Ovary (tissue), 9 donors: Measurements from ENCODE around the gene CDH23. TPM values are rescaled to one million over a fixed set of nuclear protein-coding genes. Genes with fewer than 3 reads are reported as not detected.
A peak's percentile ranks its signal among the peaks of the same experiment; 100 is the strongest.

Experiments
- DNase-seq, 5 donors: peaks; one replicate each; pipeline ENCODE4 v3.0.0-alpha.2; 2019 to 2020
- H3K27ac ChIP-seq, 2 donors: fragments of 200-600 bp; one replicate each; pipeline versions ENCODE4 v1.5.1 to v1.8.0; 2019 to 2022
- H3K27me3 ChIP-seq: fragments of 200-600 bp; one replicate; pipeline ENCODE4 v1.8.0; 2022
- H3K36me3 ChIP-seq: fragments of 200-600 bp; sonication (generic); one replicate; pipeline ENCODE4 v1.5.1; 2019
- H3K4me1 ChIP-seq: one replicate; pipeline ENCODE4 v1.8.1; 2013; ENCODE audit warnings: mild to moderate bottlenecking, moderate library complexity; ENCODE audit not compliant: insufficient read depth
- H3K4me3 ChIP-seq: fragments of 200-600 bp; sonication (generic); one replicate; pipeline ENCODE4 v1.5.1; 2017
- H3K9me3 ChIP-seq, 2 donors: fragments of 200-600 bp in 1 of 2; sonication (generic) in 1 of 2; one replicate each; pipeline versions ENCODE4 v1.5.1 to v1.8.1; 2013 to 2019; ENCODE audit warnings: mild to moderate bottlenecking in 1 of 2, moderate library complexity in 1 of 2
- CTCF ChIP-seq, 3 donors: fragments of 450-650 bp in 2 of 3; fragments of 200-600 bp in 1 of 3; IDR thresholded peaks; one replicate each; pipeline versions ENCODE4 v1.5.1 to v1.8.0; 2016 to 2022; ENCODE audit warnings: antibody characterized with exemption in 3 of 3, mild to moderate bottlenecking in 1 of 3
- EP300 ChIP-seq: sonication (generic); formaldehyde crosslinking; IDR thresholded peaks from one replicate; pipeline ENCODE4 v1.6.1; 2017; ENCODE audit warnings: antibody characterized with exemption
- POLR2A ChIP-seq: fragments of 450-650 bp; IDR thresholded peaks from one replicate; pipeline ENCODE4 v1.6.1; 2017; ENCODE audit warnings: antibody characterized with exemption, mild to moderate bottlenecking, moderate library complexity
- WGBS, 3 donors: extraction: QIAGEN DNeasy Blood & Tissue Kit in 1 of 3; methylation state at CpG; one replicate each; pipeline versions ENCODE4 v1.1.5 to v1.1.7; 2013 to 2017; 5-methylcytosine and 5-hydroxymethylcytosine counted together
- intact Hi-C, 4 donors: fragments of 100-400 bp; cut with DNase I; formaldehyde crosslinking; loops; one replicate each; pipeline versions ENCODE4 v1.11.0 to v1.15.1; 2022 to 2023
- polyA plus RNA-seq, 2 donors: library from polyadenylated mRNA; stranded (reverse); fragments of 200-250 nt in 1 of 2; fragments of 350-450 nt in 1 of 2; fragmentation: Illumina TruSeq in 1 of 2; extraction: RNeasy Lipid Tissue Mini Kit (QIAGEN cat#74804) in 1 of 2; gene quantifications; one replicate each; pipeline ENCODE4 v1.2.3, GENCODE V29; 2013 to 2014
- total RNA-seq, 7 donors: library from RNA; depleted of rRNA in 2 of 7; stranded (reverse); fragments of >200 nt in 2 of 7; fragmentation: NEBNext Ultra II Directional in 3 of 7; extraction: Animal tissue kit (Norgen Biotek cat#: 25700) in 3 of 7; gene quantifications; one replicate each; pipeline versions ENCODE4 v1.1.0 to v1.2.4, GENCODE V29; 2016 to 2023
- donor health status: DM: no; HTN: no; CAD: no; lungs with moderate emphysema.
- donor health status: DM: no; HTN: no; CAD: no.
- donor health status: Bipolar disorder and iron deficiency.
- donor health status: DM: yes; HTN: yes; CAD: no.
- donor health status: DM: no; HTN: no; CAD: no.
- donor health status: DM: yes; HTN: yes; CAD: no.

The CDH23 gene
- total and polyA plus RNA-seq, 9 donors: 7.5 to 108 (median 39.1) TPM

DNA sequence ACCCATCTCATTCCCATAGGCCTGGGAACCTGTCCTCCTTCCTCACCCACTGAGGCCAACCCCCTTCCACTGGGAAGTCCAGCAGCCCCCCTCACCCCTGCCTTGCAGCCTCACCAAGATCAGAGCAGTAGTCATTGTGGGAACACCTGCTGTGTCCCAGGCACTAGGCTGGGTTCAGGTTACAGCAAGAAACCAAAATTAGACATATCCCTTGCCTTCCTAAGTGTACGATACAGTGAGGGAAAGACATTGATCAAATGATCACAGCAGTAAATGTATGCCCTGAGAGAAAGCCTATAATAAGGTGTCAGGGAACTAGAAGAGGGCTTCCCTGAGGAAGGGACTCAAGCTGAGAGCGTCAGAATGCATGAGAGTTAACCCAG, 339.8 kb downstream of the CDH23 start:
- TF ChIP-seq POLR2A (no peak), CTCF (IDR thresholded peaks at IDR 0.05) (no peak), EP300 (no peak)
- H3K27ac ChIP-seq: no peak overlapping the region
- no peaks in the 10 kb centered on the region for H3K36me3 ChIP-seq
- intact Hi-C loops: no loop called here
- H3K9me3 ChIP-seq: no peaks in the 10 kb centered on the region
- H3K4me1 ChIP-seq: peaks cover 10% of the 10 kb centered on the region
- no peak for DNase-seq
- no peak overlapping the region for H3K4me3 ChIP-seq
- no peaks in the 10 kb centered on the region for H3K27me3 ChIP-seq
- 92 to 96% (median 93%) methylated on average over 2 of the region's 2 CpGs for WGBS, 3 donors

GRCh38 chr10:71737001-71737833, 340.5 kb downstream of the CDH23 start:
- 72 to 73% (median 73%) methylated on average over 12 of the region's 12 CpGs for WGBS, 3 donors

GRCh38 chr10:71737834-71738197, 341.1 kb downstream of the CDH23 start:
- 26 to 31% (median 29%) methylated on average over 3 of the region's 3 CpGs for WGBS, 3 donors
- H3K27ac ChIP-seq: peak overlapping the region in 1 of 2 donors; percentile 36
- H3K27me3 ChIP-seq: no peaks in the 10 kb centered on the region
- H3K36me3 ChIP-seq: no peaks in the 10 kb centered on the region
- DNase-seq: no peak
- no peak overlapping the region for H3K4me3 ChIP-seq
- TF ChIP-seq EP300 (no peak), POLR2A (no peak), CTCF (IDR thresholded peaks at IDR 0.05) (no peak)
- intact Hi-C loops: no loop called here
- peaks cover 10% of the 10 kb centered on the region for H3K4me1 ChIP-seq
- no peaks in the 10 kb centered on the region for H3K9me3 ChIP-seq

More at GRCh38 chr10:71737001-71737833, 340.5 kb downstream of the CDH23 start:
- H3K4me3 ChIP-seq: no peak overlapping the region
- no peaks in the 10 kb centered on the region for H3K27me3 ChIP-seq
- intact Hi-C loops: no loop called here
- no peak for DNase-seq
- H3K4me1 ChIP-seq: peaks cover 10% of the 10 kb centered on the region
- H3K27ac ChIP-seq: peak overlapping the region in 1 of 2 donors; percentile 36
- H3K36me3 ChIP-seq: no peaks in the 10 kb centered on the region
- H3K9me3 ChIP-seq: no peaks in the 10 kb centered on the region
- TF ChIP-seq EP300 (no peak), POLR2A (no peak), CTCF (IDR thresholded peaks at IDR 0.05) (no peak)

DNA sequence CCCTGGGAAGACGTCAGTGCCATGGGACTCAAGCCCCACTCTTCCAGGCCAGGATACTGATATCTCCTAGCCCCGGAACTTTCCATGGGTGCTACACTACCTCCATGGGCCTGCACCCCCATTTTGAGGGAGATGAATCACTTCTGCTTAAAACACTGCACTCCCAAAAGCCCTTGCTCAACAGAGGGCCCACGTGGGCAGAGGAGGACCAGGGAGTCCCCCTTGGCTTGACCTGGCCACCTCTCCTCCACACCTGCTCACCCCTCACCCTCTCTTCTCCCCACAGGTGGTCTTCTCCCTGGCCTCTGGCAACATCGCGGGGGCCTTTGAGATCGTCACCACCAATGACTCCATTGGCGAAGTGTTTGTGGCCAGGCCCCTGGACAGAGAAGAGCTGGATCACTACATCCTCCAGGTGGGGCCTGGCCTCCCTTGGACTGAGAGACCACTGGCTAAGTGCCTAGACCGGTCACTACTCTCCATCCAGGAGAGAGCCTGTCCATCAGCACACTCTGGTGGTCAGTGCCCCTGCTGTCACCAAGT, 342.7 kb downstream of the CDH23 start:
- 91 to 92% (median 91%) methylated on average over 8 of the region's 8 CpGs for WGBS, 3 donors

DNA sequence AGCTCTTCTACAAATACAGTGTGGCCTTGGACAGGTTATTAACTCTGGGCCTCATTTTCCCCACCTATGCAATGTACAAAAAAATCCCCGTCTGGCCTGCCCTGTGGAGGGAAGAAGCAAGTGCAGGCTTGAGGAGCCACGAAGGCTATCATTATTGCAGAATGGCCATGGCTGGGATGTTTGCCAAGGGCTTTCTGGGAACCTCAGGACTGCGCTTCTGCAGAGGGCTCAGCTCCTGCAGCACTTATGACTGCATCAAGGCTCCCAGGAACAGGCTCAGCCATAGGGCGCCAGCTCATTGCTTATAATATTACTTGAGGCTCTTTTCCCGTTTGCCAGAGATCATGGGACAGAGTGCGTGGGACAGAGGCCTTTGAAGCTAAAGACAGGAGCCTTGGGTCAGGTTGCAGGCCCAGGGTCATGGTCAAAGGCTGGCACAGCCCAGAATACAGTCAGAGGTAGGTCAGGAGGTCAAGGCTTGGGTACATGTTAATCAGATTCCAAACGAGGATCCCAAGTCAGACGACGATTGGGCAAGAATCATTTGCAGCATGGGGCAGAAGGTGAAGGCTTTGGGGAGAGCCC, 343.4 kb downstream of the CDH23 start:
- DNase-seq: peak in 1 of 5 donors; percentile 57
- Histone ChIP-seq H3K9me3 (no peaks in the 10 kb centered on the region), H3K4me3 (no peak overlapping the region), H3K4me1 (peaks cover 10% of the 10 kb centered on the region), H3K27me3 (no peaks in the 10 kb centered on the region), H3K36me3 (no peaks in the 10 kb centered on the region), H3K27ac (no peak overlapping the region)
- intact Hi-C loops: no loop called here
- TF ChIP-seq EP300: no peak
- no peak for TF ChIP-seq CTCF (IDR thresholded peaks at IDR 0.05)
- TF ChIP-seq POLR2A: no peak
- 36 to 48% (median 41%) methylated on average over 9 of the region's 9 CpGs for WGBS, 3 donors

More for the DNA sequence above, 342.7 kb downstream of the CDH23 start:
- no peaks in the 10 kb centered on the region for H3K9me3 ChIP-seq
- intact Hi-C loops: no loop called here
- no peak for TF ChIP-seq EP300
- peaks cover 10% of the 10 kb centered on the region for H3K4me1 ChIP-seq
- DNase-seq: no peak
- no peaks in the 10 kb centered on the region for H3K36me3 ChIP-seq
- H3K27ac ChIP-seq: no peak overlapping the region
- H3K4me3 ChIP-seq: no peak overlapping the region
- H3K27me3 ChIP-seq: no peaks in the 10 kb centered on the region
